Tibial nerve (tissue), 4 donors: ENCODE measurements around the gene PCYOX1L. TPM values are rescaled to one million over a fixed set of nuclear protein-coding genes. Genes with fewer than 3 reads are reported as not detected.

Source experiments
- DNase-seq, 2 donors: peaks; one replicate each; pipeline ENCODE4 v3.0.0-alpha.2; 2019; ENCODE audit warnings: low spot score in 2 of 2
- H3K27ac ChIP-seq, 4 donors: fragments of 200-600 bp; sonication (generic) in 3 of 4; one replicate each; pipeline ENCODE4 v1.5.1; 2017 to 2019; ENCODE audit warnings: mild to moderate bottlenecking in 1 of 4
- H3K27me3 ChIP-seq, 2 donors: fragments of 200-600 bp; sonication (generic) in 1 of 2; one replicate each; pipeline versions ENCODE4 v1.5.1 to v1.6.0; 2017 to 2019
- H3K36me3 ChIP-seq, 3 donors: fragments of 200-600 bp; sonication (generic); one replicate each; pipeline ENCODE4 v1.5.1; 2018 to 2019
- H3K4me1 ChIP-seq, 4 donors: fragments of 200-600 bp; sonication (generic) in 3 of 4; one replicate each; pipeline ENCODE4 v1.5.1; 2017 to 2019
- H3K4me3 ChIP-seq, 4 donors: fragments of 200-600 bp; sonication (generic) in 3 of 4; one replicate each; pipeline ENCODE4 v1.5.1; 2017 to 2019; ENCODE audit warnings: mild to moderate bottlenecking in 1 of 4, moderate library complexity in 1 of 4
- H3K9me3 ChIP-seq, 4 donors: fragments of 200-600 bp; sonication (generic) in 3 of 4; one replicate each; pipeline ENCODE4 v1.5.1; 2017 to 2019
- EP300 ChIP-seq, 2 donors: sonication (generic); formaldehyde crosslinking; IDR thresholded peaks; one replicate each; pipeline ENCODE4 v1.6.1; 2017; ENCODE audit warnings: antibody characterized with exemption in 2 of 2, mild to moderate bottlenecking in 1 of 2
- POLR2A ChIP-seq, 2 donors: fragments of 450-650 bp; IDR thresholded peaks; one replicate each; pipeline ENCODE4 v1.6.1; 2017; ENCODE audit warnings: antibody characterized with exemption in 2 of 2, mild to moderate bottlenecking in 2 of 2, moderate library complexity in 2 of 2
- WGBS, 2 donors: methylation state at CpG; one replicate each; pipeline ENCODE4 v1.1.5; 2018; 5-methylcytosine and 5-hydroxymethylcytosine counted together
- total RNA-seq, 4 donors: library from RNA; depleted of rRNA; stranded (reverse); fragments of >200 nt; gene quantifications; one replicate each; pipeline ENCODE4 v1.1.0, GENCODE V29; 2016
- TF ChIP-seq, protein P1 (sequence below), 5 experiments: fragments of 200-600 bp in 3 of 5; fragments of 450-650 bp in 2 of 5; sonication (generic) in 3 of 5; IDR thresholded peaks; one replicate each; pipeline ENCODE4 v1.5.1; 2016 to 2019; ENCODE audit warnings: antibody characterized with exemption in 5 of 5, mild to moderate bottlenecking in 3 of 5, moderate library complexity in 2 of 5

The PCYOX1L gene
- total RNA-seq, 4 donors from 2014 or later, result 5.0 to 8.2 (median 6.7) TPM

- peak overlapping the region; percentile 35 to 57 (median 48) for H3K4me3 ChIP-seq
- H3K9me3 ChIP-seq, result no peaks in the 10 kb centered on the region
- no peaks in the 10 kb centered on the region for H3K36me3 ChIP-seq
- H3K27me3 ChIP-seq, result no peaks in the 10 kb centered on the region
- H3K27ac ChIP-seq, result peak overlapping the region; percentile 73 to 90 (median 84)
- TF ChIP-seq EP300 (IDR thresholded peaks at IDR 0.05) (no peak), POLR2A (IDR thresholded peaks at IDR 0.05) (no peak)
- TF ChIP-seq, protein P1, sequence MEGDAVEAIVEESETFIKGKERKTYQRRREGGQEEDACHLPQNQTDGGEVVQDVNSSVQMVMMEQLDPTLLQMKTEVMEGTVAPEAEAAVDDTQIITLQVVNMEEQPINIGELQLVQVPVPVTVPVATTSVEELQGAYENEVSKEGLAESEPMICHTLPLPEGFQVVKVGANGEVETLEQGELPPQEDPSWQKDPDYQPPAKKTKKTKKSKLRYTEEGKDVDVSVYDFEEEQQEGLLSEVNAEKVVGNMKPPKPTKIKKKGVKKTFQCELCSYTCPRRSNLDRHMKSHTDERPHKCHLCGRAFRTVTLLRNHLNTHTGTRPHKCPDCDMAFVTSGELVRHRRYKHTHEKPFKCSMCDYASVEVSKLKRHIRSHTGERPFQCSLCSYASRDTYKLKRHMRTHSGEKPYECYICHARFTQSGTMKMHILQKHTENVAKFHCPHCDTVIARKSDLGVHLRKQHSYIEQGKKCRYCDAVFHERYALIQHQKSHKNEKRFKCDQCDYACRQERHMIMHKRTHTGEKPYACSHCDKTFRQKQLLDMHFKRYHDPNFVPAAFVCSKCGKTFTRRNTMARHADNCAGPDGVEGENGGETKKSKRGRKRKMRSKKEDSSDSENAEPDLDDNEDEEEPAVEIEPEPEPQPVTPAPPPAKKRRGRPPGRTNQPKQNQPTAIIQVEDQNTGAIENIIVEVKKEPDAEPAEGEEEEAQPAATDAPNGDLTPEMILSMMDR (IDR thresholded peaks at IDR 0.05), result no peak
- H3K4me1 ChIP-seq, result peaks cover 0 to 14% (median 0%) of the 10 kb centered on the region in 4 donors
- WGBS, 2 donors, result 21 to 52% methylated on average over 1 to 4 of the region's 4 CpGs
- DNase-seq, result no peak
Observed at GRCh38 chr5:149406979-149407306, 49.1 kb downstream of the PCYOX1L start.

DNA sequence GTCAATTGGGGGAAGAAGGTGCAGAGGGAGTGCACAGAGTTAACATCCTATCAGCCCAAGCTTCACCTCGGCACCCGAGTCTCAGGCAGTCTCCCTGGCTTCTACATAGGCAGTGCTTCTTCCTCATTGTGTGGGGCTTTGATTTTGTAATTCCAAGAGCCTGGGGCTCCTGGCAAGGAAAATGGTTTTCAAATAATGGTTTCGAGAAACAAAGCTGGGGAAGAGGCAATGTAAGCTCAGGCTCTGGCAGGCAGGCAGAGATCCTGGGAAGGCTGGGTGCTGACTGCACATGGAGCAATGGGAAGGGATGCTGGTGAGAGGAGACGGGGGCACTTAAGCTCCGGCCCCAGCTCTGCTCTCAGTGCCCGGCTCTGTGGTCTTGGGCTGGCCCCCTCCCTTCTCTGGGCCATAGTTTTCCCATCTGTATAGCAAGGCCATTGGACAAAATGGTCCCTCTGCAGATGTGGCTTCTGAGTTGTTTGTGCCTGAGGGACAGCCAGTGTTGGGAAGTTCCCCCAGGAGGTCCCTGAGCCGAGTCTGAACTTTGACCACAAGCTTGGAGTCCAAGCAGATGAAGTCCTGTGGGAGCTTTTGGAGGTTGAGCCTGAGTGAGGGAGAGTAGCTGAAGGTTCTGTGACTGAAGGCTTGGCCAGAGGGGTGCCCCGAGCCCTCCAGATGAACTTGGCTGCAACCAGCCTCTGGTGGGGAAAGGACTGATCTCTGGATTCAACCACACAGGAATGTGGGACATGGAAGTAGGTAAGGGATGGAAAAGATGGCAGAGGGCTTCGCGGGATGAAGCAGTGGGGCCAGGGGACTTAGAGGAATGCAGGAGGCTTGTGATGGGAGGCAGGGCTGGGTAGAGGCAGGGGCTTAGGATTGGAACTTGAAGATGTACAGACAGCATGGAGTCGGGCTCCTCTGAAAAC, 49.7 kb downstream of the PCYOX1L start:
- Histone ChIP-seq H3K36me3 (no peaks in the 10 kb centered on the region), H3K27ac (peak overlapping the region; percentile 73 to 90 (median 84)), H3K4me3 (peak overlapping the region; percentile 35 to 57 (median 48))

DNA sequence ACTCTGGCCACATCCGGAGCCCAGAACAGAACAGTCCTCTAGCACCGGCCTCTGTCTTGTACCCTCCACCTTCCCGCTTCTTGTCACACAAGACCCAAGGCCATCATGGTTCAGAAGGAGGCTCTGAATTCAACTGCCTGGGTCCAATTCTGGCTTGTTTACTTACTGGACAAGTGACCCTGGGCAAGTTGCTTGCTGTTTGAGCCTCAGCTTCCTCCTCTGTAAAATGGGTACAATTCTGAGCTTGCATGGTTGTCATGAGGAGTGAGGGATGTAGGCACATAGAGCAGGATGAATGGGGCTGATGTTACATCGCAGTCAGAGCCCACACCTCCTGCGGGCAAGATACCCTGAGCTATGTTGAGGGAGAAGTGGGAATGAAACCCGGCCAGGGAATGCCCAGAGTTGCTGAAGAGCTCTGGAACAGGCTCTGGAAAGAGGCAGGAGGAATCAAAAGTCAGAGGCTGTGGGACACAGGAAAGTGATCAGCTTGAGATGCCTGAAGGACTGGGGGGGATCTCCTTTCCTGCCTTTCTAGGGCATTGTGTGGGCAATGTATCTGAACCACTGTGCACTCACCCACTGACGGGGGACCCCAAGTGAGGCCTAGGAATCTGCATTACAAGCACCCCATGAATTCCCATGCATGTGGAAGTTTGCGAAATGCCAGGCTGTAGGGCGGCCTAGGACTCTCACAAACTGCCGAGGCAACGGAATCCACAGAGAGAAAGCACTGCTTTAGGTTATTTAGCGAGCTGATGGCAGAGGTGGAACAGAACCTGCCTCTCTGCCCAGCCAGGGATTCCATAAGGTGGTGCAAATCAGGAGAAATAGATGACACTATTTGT, 50.6 kb downstream of the PCYOX1L start:
- Histone ChIP-seq H3K27ac (peak overlapping the region; percentile 22 to 90 (median 84)), H3K4me1 (peaks cover 0 to 25% (median 0%) of the 10 kb centered on the region in 4 donors), H3K9me3 (no peaks in the 10 kb centered on the region), H3K36me3 (no peaks in the 10 kb centered on the region), H3K4me3 (peak overlapping the region; percentile 35 to 57 (median 48)), H3K27me3 (no peaks in the 10 kb centered on the region)
- 68 to 74% methylated on average over 12 of the region's 12 CpGs for WGBS, 2 donors
- TF ChIP-seq POLR2A (IDR thresholded peaks at IDR 0.05) (no peak), EP300 (IDR thresholded peaks at IDR 0.05) (no peak)
- TF ChIP-seq, protein P1 (IDR thresholded peaks at IDR 0.05), result no peak
- no peak for DNase-seq

More for the DNA sequence above, 49.7 kb downstream of the PCYOX1L start:
- Histone ChIP-seq H3K4me1 (peaks cover 0 to 21% (median 0%) of the 10 kb centered on the region in 4 donors), H3K9me3 (no peaks in the 10 kb centered on the region), H3K27me3 (no peaks in the 10 kb centered on the region)
- WGBS, 2 donors, result 45 to 48% methylated on average over 11 of the region's 11 CpGs
- no peak for TF ChIP-seq POLR2A (IDR thresholded peaks at IDR 0.05)
- TF ChIP-seq, protein P1 (IDR thresholded peaks at IDR 0.05), result no peak
- no peak for TF ChIP-seq EP300 (IDR thresholded peaks at IDR 0.05)
- DNase-seq, result no peak

DNA sequence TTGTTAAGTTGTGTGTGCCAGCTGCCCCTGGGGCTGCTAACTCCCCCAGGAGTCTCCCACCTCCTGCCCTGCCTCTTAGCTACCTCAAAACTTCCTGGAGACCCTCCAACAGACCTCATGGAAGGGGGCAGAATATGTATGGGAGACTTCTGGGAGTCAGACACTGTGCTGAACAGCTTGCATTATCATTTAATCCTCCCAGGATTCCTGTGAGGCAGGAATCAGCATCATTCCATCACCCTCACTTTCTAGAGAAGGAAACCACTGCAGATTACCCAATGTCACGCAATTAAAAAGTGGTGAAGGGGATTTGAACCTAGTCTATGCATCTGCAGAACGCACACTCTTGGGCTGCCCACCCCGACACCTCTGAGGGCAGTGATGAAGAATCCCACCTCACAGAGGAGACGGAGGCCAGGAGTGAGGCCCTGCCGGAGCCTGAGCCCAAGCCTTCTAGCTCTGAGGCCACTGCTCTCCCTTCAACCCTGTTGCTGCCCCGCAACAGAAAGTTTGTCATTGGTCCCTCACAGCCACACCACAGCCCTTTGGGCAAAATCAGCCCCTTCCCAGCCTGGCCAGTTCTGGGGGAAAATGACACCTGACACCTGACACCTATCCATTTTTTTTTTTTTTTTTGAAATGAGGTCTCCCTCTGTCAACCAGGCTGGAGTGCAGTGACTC, 51.6 kb downstream of the PCYOX1L start:
- 85 to 88% methylated on average over 6 of the region's 6 CpGs for WGBS, 2 donors
- Histone ChIP-seq H3K27ac (peak overlapping the region; percentile 22 to 90 (median 84)), H3K4me1 (peaks cover 0 to 25% (median 0%) of the 10 kb centered on the region in 4 donors), H3K27me3 (no peaks in the 10 kb centered on the region), H3K36me3 (no peaks in the 10 kb centered on the region), H3K9me3 (no peaks in the 10 kb centered on the region), H3K4me3 (peak overlapping the region in 3 of 4 donors; percentile 35 to 57 (median 50))
- TF ChIP-seq EP300 (IDR thresholded peaks at IDR 0.05) (no peak), POLR2A (IDR thresholded peaks at IDR 0.05) (no peak)
- TF ChIP-seq, protein P1 (IDR thresholded peaks at IDR 0.05), result no peak
- DNase-seq, result no peak
